Measurements from ENCODE around the gene AGPAT4. TPM values are rescaled to one million over a fixed set of nuclear protein-coding genes. Genes with fewer than 3 reads are reported as not detected.
A peak's percentile ranks its signal among the peaks of the same experiment; 100 is the strongest.

AGPAT4 gene
- total RNA-seq, 1 experiment from 2014 or later, result 22.0 TPM

GRCh38 chr6:161136655-161137054 lies 137.2 kb downstream of the AGPAT4 start:
- Mint-ChIP-seq H3K4me1 (peaks cover 0 to 10% of the 10 kb centered on the region in 2 experiments; a peak in 2 of 4 replicates), H3K9me3 (no peaks in the 10 kb centered on the region), H3K27ac (peak overlapping the region in 1 of 3 experiments; percentile 83; a peak in 2 of 7 replicates), H3K4me3 (no peak overlapping the region), H3K27me3 (ENCODE audit: low read depth) (no peaks in the 10 kb centered on the region; the same call in none of the 2 replicates), H3K36me3 (ENCODE audit: insufficient read depth in 1 of 3, low read depth in 3 of 3) (peaks cover 18 to 61% (median 47%) of the 10 kb centered on the region in 3 experiments)
- Histone ChIP-seq H3K79me2 (ENCODE audit: insufficient read depth, low read length) (no peaks in the 10 kb centered on the region), H2BK12ac (ENCODE audit: insufficient read length, low read depth, low read length) (no peak overlapping the region), H3K4me1 (ENCODE audit: insufficient read depth, low read length) (no peaks in the 10 kb centered on the region), H3K9ac (ENCODE audit: extremely low read depth, insufficient read length, low read length) (no peak overlapping the region), H3K4ac (ENCODE audit: low read depth, low read length) (no peak overlapping the region), H2BK15ac (ENCODE audit: low read depth, low read length) (no peak overlapping the region), H2BK120ac (ENCODE audit: low read depth, low read length, poor library complexity, severe bottlenecking) (no peak overlapping the region), H3K9me3 (ENCODE audit: control insufficient read depth, low read depth, low read length) (no peaks in the 10 kb centered on the region), H3K14ac (ENCODE audit: insufficient read depth, low read length) (no peak overlapping the region), H4K8ac (replicated peaks; ENCODE audit: insufficient read length, low read depth, low read length) (no peak overlapping the region), H3K23ac (ENCODE audit: insufficient read length, low read depth, low read length) (no peak overlapping the region), H3K27ac (ENCODE audit: insufficient read length, low read depth, low read length) (no peak overlapping the region), H2AK5ac (ENCODE audit: insufficient read length, low read length) (no peak overlapping the region), H3K4me2 (ENCODE audit: insufficient read depth, insufficient read length, low read length) (no peak overlapping the region), H4K91ac (ENCODE audit: insufficient read length, low read depth, low read length) (no peak overlapping the region), H3K23me2 (ENCODE audit: insufficient read length, low read depth, low read length, poor library complexity, severe bottlenecking) (no peaks in the 10 kb centered on the region), H4K5ac (ENCODE audit: insufficient read length, low read depth, low read length) (no peak overlapping the region), H4K20me1 (ENCODE audit: control insufficient read depth, insufficient read depth, insufficient read length) (no peaks in the 10 kb centered on the region), H3K27me3 (ENCODE audit: insufficient read depth, low read length) (no peaks in the 10 kb centered on the region), H2BK5ac (ENCODE audit: insufficient read length, low read length) (no peak overlapping the region), H3T11ph (ENCODE audit: low read length) (no peak overlapping the region), H2AFZ (ENCODE audit: low read length) (no peak overlapping the region), H3K79me1 (ENCODE audit: insufficient read depth, low read depth, low read length, poor library complexity, severe bottlenecking) (no peaks in the 10 kb centered on the region), H3K18ac (ENCODE audit: insufficient read length, low read depth, low read length) (no peak overlapping the region), H3K56ac (ENCODE audit: insufficient read length, low read depth, low read length) (no peak overlapping the region), H2BK20ac (ENCODE audit: low read depth, low read length, poor library complexity, severe bottlenecking) (no peak overlapping the region)
- DNase-seq, result no peak
- no CpG with 5 or more reads among the region's 11 CpGs for WGBS (ENCODE audit: extremely low coverage, insufficient read length, low lambda C conversion rate)
- no peak for TF ChIP-seq CTCF (conservative IDR thresholded peaks at IDR 0.05)
